Mammary epithelial cell (primary cell): ENCODE results near the gene ATIC.

ENCODE experiments used
- EZH2 ChIP-seq: IDR thresholded peaks from 2 replicates; pipeline ENCODE4 v1.6.1; 2012; ENCODE audit warnings: low read length, inconsistent platforms, borderline replicate concordance
- TF ChIP-seq, protein P1 (sequence below), 2 donors: IDR thresholded peaks in 1 of 2; conservative IDR thresholded peaks in 1 of 2; 2 replicates each; pipeline ENCODE4 v1.5.1; 2011 to 2012; ENCODE audit warnings: inconsistent platforms in 2 of 2, low read length in 2 of 2, mild to moderate bottlenecking in 2 of 2, control low read depth in 1 of 2, low read depth in 1 of 2; ENCODE audit not compliant: insufficient read depth in 1 of 2; ENCODE audit errors: extremely low read depth in 1 of 2

DNA sequence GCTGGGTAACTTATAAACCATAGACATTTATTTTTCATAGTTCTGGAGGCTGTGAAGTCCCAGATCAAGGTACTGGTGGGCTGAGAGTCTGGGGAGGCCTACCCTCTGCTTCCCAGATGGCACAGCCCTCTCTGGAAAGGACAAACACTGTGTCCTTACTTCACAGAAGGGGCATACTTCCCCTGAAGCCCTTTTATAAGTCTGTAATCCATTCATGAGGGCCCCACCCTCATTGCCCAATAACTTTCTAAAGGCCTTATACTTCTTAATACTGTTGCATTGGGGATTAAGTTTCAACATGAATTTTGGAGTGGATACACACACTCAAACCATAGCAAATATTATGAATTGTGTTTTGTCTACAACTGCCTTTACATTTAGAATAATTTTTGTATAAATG lies 36.0 kb downstream of the ATIC start:
- TF ChIP-seq, protein P1, sequence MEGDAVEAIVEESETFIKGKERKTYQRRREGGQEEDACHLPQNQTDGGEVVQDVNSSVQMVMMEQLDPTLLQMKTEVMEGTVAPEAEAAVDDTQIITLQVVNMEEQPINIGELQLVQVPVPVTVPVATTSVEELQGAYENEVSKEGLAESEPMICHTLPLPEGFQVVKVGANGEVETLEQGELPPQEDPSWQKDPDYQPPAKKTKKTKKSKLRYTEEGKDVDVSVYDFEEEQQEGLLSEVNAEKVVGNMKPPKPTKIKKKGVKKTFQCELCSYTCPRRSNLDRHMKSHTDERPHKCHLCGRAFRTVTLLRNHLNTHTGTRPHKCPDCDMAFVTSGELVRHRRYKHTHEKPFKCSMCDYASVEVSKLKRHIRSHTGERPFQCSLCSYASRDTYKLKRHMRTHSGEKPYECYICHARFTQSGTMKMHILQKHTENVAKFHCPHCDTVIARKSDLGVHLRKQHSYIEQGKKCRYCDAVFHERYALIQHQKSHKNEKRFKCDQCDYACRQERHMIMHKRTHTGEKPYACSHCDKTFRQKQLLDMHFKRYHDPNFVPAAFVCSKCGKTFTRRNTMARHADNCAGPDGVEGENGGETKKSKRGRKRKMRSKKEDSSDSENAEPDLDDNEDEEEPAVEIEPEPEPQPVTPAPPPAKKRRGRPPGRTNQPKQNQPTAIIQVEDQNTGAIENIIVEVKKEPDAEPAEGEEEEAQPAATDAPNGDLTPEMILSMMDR (conservative IDR thresholded peaks at IDR 0.05 in 1 of 2, IDR thresholded peaks at IDR 0.05 in 1 of 2; ENCODE audit: extremely low read depth in 1 of 2, insufficient read depth in 1 of 2, low read depth in 1 of 2, low read length in 2 of 2), result no peak
- no peak for TF ChIP-seq EZH2
